Urothelium cell line (cell line): ENCODE data around the gene PNMT.

ENCODE experiments used
- DNase-seq: peaks from one replicate; pipeline ENCODE4 v3.0.0; 2011; ENCODE audit warnings: low spot score, mixed read lengths
- FAIRE-seq: peaks from 2 replicates; lab custom pipeline; 2011; peaks lifted over from hg19 to GRCh38; lab: Jason Lieb, UNC

Gene PNMT

GRCh38 chr17:39667945-39668924 lies at the start of gene PNMT:
TSS of gene PNMT (plus strand) at chr17:39668453. CDS start at chr17:39668476, 23 bp downstream.
- DNase-seq (no peak), FAIRE-seq (no peak)

- FAIRE-seq (no peak), DNase-seq (no peak)
Observed at GRCh38 chr17:39618956-39619785, 49.1 kb upstream of the PNMT start.

- no peak for FAIRE-seq
- DNase-seq: no peak
Observed at GRCh38 chr17:39619786-39620101, 48.5 kb upstream of the PNMT start.

GRCh38 chr17:39621523-39622379 lies 46.5 kb upstream of the PNMT start:
- peak; percentile 83 for DNase-seq
- FAIRE-seq: peak; percentile 88

GRCh38 chr17:39622380-39623006 lies 45.8 kb upstream of the PNMT start:
- DNase-seq (no peak), FAIRE-seq (no peak)

GRCh38 chr17:39623356-39623950 lies 44.8 kb upstream of the PNMT start:
- FAIRE-seq (no peak), DNase-seq (peak; percentile 86)

- no peak for FAIRE-seq
- DNase-seq: no peak
Observed at GRCh38 chr17:39624313-39624712, 43.9 kb upstream of the PNMT start.

GRCh38 chr17:39625198-39625785 lies 43.0 kb upstream of the PNMT start:
- FAIRE-seq (no peak), DNase-seq (no peak)

GRCh38 chr17:39626171-39627046 lies 41.8 kb upstream of the PNMT start, which contains the start of gene PPP1R1B:
TSS of gene PPP1R1B (plus strand) at chr17:39626952. CDS start at chr17:39627393, 441 bp downstream.
- DNase-seq: no peak
- no peak for FAIRE-seq

- no peak for DNase-seq
- no peak for FAIRE-seq
Observed at GRCh38 chr17:39627047-39627711, 41.1 kb upstream of the PNMT start.

- no peak for FAIRE-seq
- DNase-seq: no peak
Observed at GRCh38 chr17:39627712-39628516, 40.3 kb upstream of the PNMT start.

- FAIRE-seq (no peak), DNase-seq (no peak)
Observed at GRCh38 chr17:39628655-39629493, 39.4 kb upstream of the PNMT start.

- FAIRE-seq: no peak
Observed at GRCh38 chr17:39629494-39629880, 38.8 kb upstream of the PNMT start.

GRCh38 chr17:39629898-39630297 lies 38.4 kb upstream of the PNMT start:
- DNase-seq (no peak), FAIRE-seq (no peak)

More at GRCh38 chr17:39629494-39629880, 38.8 kb upstream of the PNMT start:
- no peak for DNase-seq

- DNase-seq (no peak), FAIRE-seq (no peak)
Observed at GRCh38 chr17:39631403-39631802, 36.9 kb upstream of the PNMT start.
